B cell (primary cell): ENCODE measurements around the gene C7orf33. TPM values are rescaled to one million over a fixed set of nuclear protein-coding genes. Genes with fewer than 3 reads are reported as not detected.

ENCODE experiments used
- ATAC-seq: fragments of 200-7000 bp; cut with Tn5 transposase; one replicate; pipeline ENCODE4 v1.10.0; 2021; ENCODE audit warnings: low read depth, mild to moderate bottlenecking, moderate number of reproducible peaks, moderate library complexity
- CTCF ChIA-PET: fragments of 350-600 bp; sonication (Branson Sonifier 250); formaldehyde crosslinking; loops from one replicate; lab custom pipeline; 2021; ENCODE audit warnings: antibody characterized with exemption, inconsistent platforms; lab: Charles Lee
- POLR2A ChIA-PET: fragments of 350-600 bp; sonication (Branson Sonifier 250); formaldehyde crosslinking; loops from one replicate; lab custom pipeline; 2021; ENCODE audit warnings: antibody characterized with exemption; lab: Charles Lee
- DNase-seq: peaks from one replicate; pipeline ENCODE4 v3.0.0; 2013
- H2AFZ ChIP-seq: 2 replicates; pipeline ENCODE4 v1.6.1; 2012; ENCODE audit warnings: mild to moderate bottlenecking, low read depth, low read length; ENCODE audit not compliant: insufficient read depth, poor library complexity, severe bottlenecking
- H3K27ac ChIP-seq, 2 donors: 1 replicate in 1 of 2; 2 replicates in 1 of 2; pipeline ENCODE4 v1.5.1; 2012 to 2013; ENCODE audit warnings: low read length in 2 of 2, mild to moderate bottlenecking in 2 of 2, moderate library complexity in 1 of 2
- H3K27me3 ChIP-seq, 4 experiments: fragments of 200-600 bp in 1 of 4; sonication (generic) in 1 of 4; replicated peaks in 1 of 4; 1 replicate in 2 of 4; 2 replicates in 2 of 4; pipeline versions ENCODE4 v1.6.1 to v1.7.0; 2013 to 2016; ENCODE audit warnings: low read length in 3 of 4, mild to moderate bottlenecking in 2 of 4, mixed read lengths in 1 of 4, moderate library complexity in 1 of 4; ENCODE audit not compliant: insufficient read depth in 4 of 4, control insufficient read depth in 3 of 4; ENCODE audit errors: control extremely low read depth in 1 of 4
- H3K36me3 ChIP-seq, 2 experiments: replicated peaks in 1 of 2; 1 replicate in 1 of 2; 2 replicates in 1 of 2; pipeline versions ENCODE4 v1.6.1 to v1.7.1; 2013; ENCODE audit warnings: low read length in 1 of 2; ENCODE audit not compliant: insufficient read depth in 2 of 2, control insufficient read depth in 1 of 2; ENCODE audit errors: control extremely low read depth in 1 of 2, extremely low read depth in 1 of 2
- H3K4me1 ChIP-seq, 2 donors: fragments of 200-600 bp in 1 of 2; sonication (generic) in 1 of 2; 1 replicate in 1 of 2; 2 replicates in 1 of 2; pipeline versions ENCODE4 v1.5.1 to v1.6.1; 2013 to 2017; ENCODE audit warnings: low read length in 2 of 2; ENCODE audit not compliant: control insufficient read depth in 2 of 2, insufficient read depth in 2 of 2
- H3K4me2 ChIP-seq: replicated peaks from 2 replicates; pipeline ENCODE3; 2012; ENCODE audit warnings: mild to moderate bottlenecking, low read depth, low read length; ENCODE audit not compliant: poor library complexity, severe bottlenecking
- H3K4me3 ChIP-seq, 5 experiments: fragments of 200-600 bp in 1 of 5; sonication (generic) in 1 of 5; 1 replicate in 3 of 5; 2 replicates in 2 of 5; pipeline versions ENCODE4 v1.5.1 to v1.7.0; 2011 to 2016; ENCODE audit warnings: low read length in 4 of 5, mild to moderate bottlenecking in 4 of 5, low read depth in 2 of 5, control low read depth in 1 of 5, moderate library complexity in 1 of 5; ENCODE audit not compliant: insufficient read depth in 1 of 5; ENCODE audit errors: control extremely low read depth in 1 of 5, extremely low read depth in 1 of 5
- H3K79me2 ChIP-seq: fragments of 200-600 bp; sonication (generic); one replicate; pipeline ENCODE4 v1.6.0; 2016; ENCODE audit warnings: low read length; ENCODE audit not compliant: control insufficient read depth, insufficient read depth
- H3K9ac ChIP-seq: fragments of 200-600 bp; sonication (generic); 2 replicates; pipeline ENCODE4 v1.6.1; 2017; ENCODE audit warnings: mild to moderate bottlenecking, low read length, moderate library complexity
- H3K9me3 ChIP-seq, 3 donors: one replicate each; pipeline versions ENCODE4 v1.6.1 to v1.7.1; 2013; ENCODE audit warnings: low read length in 2 of 3; ENCODE audit not compliant: control insufficient read depth in 2 of 3, insufficient read depth in 1 of 3; ENCODE audit errors: control extremely low read depth in 1 of 3
- H4K20me1 ChIP-seq: 2 replicates; pipeline ENCODE4 v1.6.0; 2012; ENCODE audit warnings: mild to moderate bottlenecking, low read length; ENCODE audit not compliant: insufficient read depth, control insufficient read depth, poor library complexity, severe bottlenecking
- H3K27ac Mint-ChIP-seq: one replicate; pipeline ENCODE4 v1.8.0; 2021; ENCODE audit warnings: mixed read lengths
- H3K27me3 Mint-ChIP-seq: one replicate; pipeline ENCODE4 v1.8.0; 2021; ENCODE audit warnings: mixed read lengths
- H3K4me1 Mint-ChIP-seq: one replicate; pipeline ENCODE4 v1.8.0; 2021; ENCODE audit warnings: mixed read lengths
- H3K4me3 Mint-ChIP-seq: one replicate; pipeline ENCODE4 v1.8.0; 2021; ENCODE audit warnings: mixed read lengths
- H3K9me3 Mint-ChIP-seq: one replicate; pipeline ENCODE4 v1.8.0; 2022; ENCODE audit warnings: mixed read lengths; ENCODE audit not compliant: insufficient read depth
- CTCF ChIP-seq: fragments of 200-600 bp; IDR thresholded peaks from one replicate; pipeline ENCODE4 v1.8.0; 2022; ENCODE audit warnings: antibody characterized with exemption, mild to moderate bottlenecking
- EZH2 ChIP-seq: IDR thresholded peaks from 2 replicates; pipeline ENCODE4 v1.6.1; 2012; ENCODE audit warnings: borderline replicate concordance, low read depth, mild to moderate bottlenecking, moderate library complexity, low read length; ENCODE audit not compliant: insufficient read depth, poor library complexity, severe bottlenecking
- WGBS: methylation state at CpG from one replicate; pipeline ENCODE4 v1.1.5; 2013; ENCODE audit warnings: missing lambda C conversion rate; ENCODE audit not compliant: insufficient coverage; 5-methylcytosine and 5-hydroxymethylcytosine counted together
- intact Hi-C: fragments of 100-400 bp; cut with micrococcal nuclease; formaldehyde crosslinking; loops from one replicate; pipeline ENCODE4 v1.10.0; 2022
- polyA plus RNA-seq: library from polyadenylated mRNA; depleted of rRNA; stranded (reverse); fragments of >200 nt; gene quantifications from 2 replicates; pipeline ENCODE4 v1.2.3, GENCODE V29; 2012
- total RNA-seq, 2 donors: library from RNA; stranded (reverse); fragments of 120-200 nt in 1 of 2; gene quantifications; 1 replicate in 1 of 2; 2 replicates in 1 of 2; pipeline versions ENCODE4 v1.2.3 to v1.2.4, GENCODE V29; 2013 to 2022

Gene C7orf33
- total and polyA plus RNA-seq, 2 donors (not counting 1 experiment from before 2014, with no cell fraction given): not detected

- Mint-ChIP-seq H3K27me3 (no peaks in the 10 kb centered on the region), H3K4me1 (no peaks in the 10 kb centered on the region), H3K4me3 (no peak overlapping the region), H3K27ac (no peak overlapping the region), H3K9me3 (no peaks in the 10 kb centered on the region)
- ATAC-seq (no peak), DNase-seq (no peak)
- POLR2A ChIA-PET: no interaction called here
- Histone ChIP-seq H3K4me1 (peaks cover 0 to 4% of the 10 kb centered on the region in 2 donors), H3K79me2 (no peaks in the 10 kb centered on the region), H3K36me3 (no peaks in the 10 kb centered on the region), H3K27me3 (no peaks in the 10 kb centered on the region), H4K20me1 (no peaks in the 10 kb centered on the region), H3K27ac (no peak overlapping the region), H3K9ac (no peak overlapping the region), H2AFZ (no peak overlapping the region), H3K4me3 (no peak overlapping the region), H3K9me3 (no peaks in the 10 kb centered on the region), H3K4me2 (no peak overlapping the region)
- CTCF ChIA-PET: no interaction called here
- no peak for TF ChIP-seq EZH2
- no peak for TF ChIP-seq CTCF
- intact Hi-C loops: no loop called here
- WGBS: 98% methylated on average over 5 of the region's 6 CpGs
Observed at GRCh38 chr7:148580446-148580845, 10.1 kb upstream of the C7orf33 start.

- H4K20me1 ChIP-seq: no peaks in the 10 kb centered on the region
- Mint-ChIP-seq H3K27ac (no peak overlapping the region), H3K4me1 (no peaks in the 10 kb centered on the region), H3K4me3 (no peak overlapping the region), H3K27me3 (no peaks in the 10 kb centered on the region), H3K9me3 (no peaks in the 10 kb centered on the region)
- H3K79me2 ChIP-seq: no peaks in the 10 kb centered on the region
- no peak overlapping the region for H3K9ac ChIP-seq
- DNase-seq (no peak), ATAC-seq (no peak)
- ChIA-PET POLR2A (no interaction called here), CTCF (no interaction called here)
- 80% methylated on average over 1 of the region's 3 CpGs for WGBS
- TF ChIP-seq EZH2: no peak
- TF ChIP-seq CTCF: no peak
- intact Hi-C loops: no loop called here
- no peaks in the 10 kb centered on the region for H3K36me3 ChIP-seq
- H3K4me3 ChIP-seq: no peak overlapping the region
- no peak overlapping the region for H2AFZ ChIP-seq
- H3K4me1 ChIP-seq: no peaks in the 10 kb centered on the region
- no peaks in the 10 kb centered on the region for H3K9me3 ChIP-seq
- no peak overlapping the region for H3K27ac ChIP-seq
- no peak overlapping the region for H3K4me2 ChIP-seq
- no peaks in the 10 kb centered on the region for H3K27me3 ChIP-seq
Observed at GRCh38 chr7:148581624-148582023, 8.9 kb upstream of the C7orf33 start.
